ENCODE measurements around the gene ANKS1A. TPM values are rescaled to one million over a fixed set of nuclear protein-coding genes. Genes with fewer than 3 reads are reported as not detected.

ANKS1A gene
- total and polyA plus RNA-seq, 10 donors: 5.1 to 68.9 (median 45.6) TPM

DNA sequence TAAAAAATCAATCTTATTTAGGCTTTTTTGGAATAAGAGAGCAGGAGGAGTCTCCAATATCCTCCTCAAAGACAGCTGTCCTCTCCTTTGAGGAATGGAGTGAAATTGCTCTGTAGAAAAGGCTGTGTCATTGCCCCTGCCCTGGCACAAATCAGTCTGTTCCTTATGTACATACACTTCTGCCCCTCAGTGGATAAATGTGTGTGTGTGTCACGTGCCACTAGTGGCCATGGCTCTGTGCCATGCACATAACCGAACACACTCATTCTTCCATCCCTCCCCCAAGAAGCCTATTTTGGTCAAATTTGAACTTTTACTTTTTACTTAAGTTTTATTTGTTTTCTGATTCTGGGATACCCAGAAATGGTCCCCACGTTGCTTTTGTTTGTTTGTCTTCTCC, 49.2 kb downstream of the ANKS1A start:
- WGBS, 5 donors: 38 to 64% (median 46%) methylated on average over 3 of the region's 3 CpGs
- no peak for DNase-seq
- Histone ChIP-seq H3K4me3 (no peak overlapping the region), H3K4me1 (peaks cover 2 to 54% (median 18%) of the 10 kb centered on the region in 6 donors), H3K36me3 (no peaks in the 10 kb centered on the region), H3K27ac (peak overlapping the region in 3 of 8 donors; percentile 30 to 35 (median 32)), H3K27me3 (replicated peaks in 1 of 7) (no peaks in the 10 kb centered on the region), H3K9me3 (no peaks in the 10 kb centered on the region)
- intact Hi-C loops (cut with DNase I; ENCODE audit: low total_unique reads): no loop called here
- TF ChIP-seq POLR2A (IDR thresholded peaks at IDR 0.05) (no peak), POLR2AphosphoS5 (IDR thresholded peaks at IDR 0.05) (peak in 1 of 3 donors; percentile 16)

DNA sequence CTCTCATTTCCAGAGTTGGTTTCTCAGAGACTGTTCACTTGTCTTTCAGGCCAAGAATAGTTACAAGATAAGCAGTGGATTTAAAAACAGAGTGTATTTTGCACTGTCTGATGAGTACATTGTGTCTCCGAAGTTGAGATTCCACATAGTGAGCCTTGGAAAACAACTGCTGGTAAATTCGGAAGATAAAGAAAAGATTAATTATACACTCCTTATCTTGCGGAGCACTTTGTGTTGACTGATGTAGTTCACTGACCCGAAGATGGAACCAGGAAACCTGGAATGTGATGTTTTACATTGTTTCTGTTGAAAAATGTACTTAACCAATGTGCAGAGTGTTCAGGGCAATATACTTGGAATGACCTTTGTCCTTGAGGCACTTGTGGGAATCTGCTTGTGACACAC, 51.0 kb downstream of the ANKS1A start:
- intact Hi-C loops (cut with DNase I; ENCODE audit: low total_unique reads): no loop called here
- WGBS, 5 donors: 77 to 89% (median 81%) methylated on average over 4 of the region's 4 CpGs
- Histone ChIP-seq H3K4me3 (no peak overlapping the region), H3K27ac (peak overlapping the region in 1 of 8 donors; percentile 7), H3K4me1 (peaks cover 0 to 42% (median 6%) of the 10 kb centered on the region in 6 donors), H3K36me3 (peaks cover 0 to 2% (median 0%) of the 10 kb centered on the region in 6 donors), H3K9me3 (no peaks in the 10 kb centered on the region), H3K27me3 (replicated peaks in 1 of 7) (no peaks in the 10 kb centered on the region)
- DNase-seq: no peak
- TF ChIP-seq POLR2AphosphoS5 (IDR thresholded peaks at IDR 0.05) (no peak), POLR2A (IDR thresholded peaks at IDR 0.05) (no peak)
- TF ChIP-seq, protein P1, sequence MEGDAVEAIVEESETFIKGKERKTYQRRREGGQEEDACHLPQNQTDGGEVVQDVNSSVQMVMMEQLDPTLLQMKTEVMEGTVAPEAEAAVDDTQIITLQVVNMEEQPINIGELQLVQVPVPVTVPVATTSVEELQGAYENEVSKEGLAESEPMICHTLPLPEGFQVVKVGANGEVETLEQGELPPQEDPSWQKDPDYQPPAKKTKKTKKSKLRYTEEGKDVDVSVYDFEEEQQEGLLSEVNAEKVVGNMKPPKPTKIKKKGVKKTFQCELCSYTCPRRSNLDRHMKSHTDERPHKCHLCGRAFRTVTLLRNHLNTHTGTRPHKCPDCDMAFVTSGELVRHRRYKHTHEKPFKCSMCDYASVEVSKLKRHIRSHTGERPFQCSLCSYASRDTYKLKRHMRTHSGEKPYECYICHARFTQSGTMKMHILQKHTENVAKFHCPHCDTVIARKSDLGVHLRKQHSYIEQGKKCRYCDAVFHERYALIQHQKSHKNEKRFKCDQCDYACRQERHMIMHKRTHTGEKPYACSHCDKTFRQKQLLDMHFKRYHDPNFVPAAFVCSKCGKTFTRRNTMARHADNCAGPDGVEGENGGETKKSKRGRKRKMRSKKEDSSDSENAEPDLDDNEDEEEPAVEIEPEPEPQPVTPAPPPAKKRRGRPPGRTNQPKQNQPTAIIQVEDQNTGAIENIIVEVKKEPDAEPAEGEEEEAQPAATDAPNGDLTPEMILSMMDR (IDR thresholded peaks at IDR 0.05 in 8 of 11, conservative IDR thresholded peaks at IDR 0.05 in 3 of 11): no peak

DNA sequence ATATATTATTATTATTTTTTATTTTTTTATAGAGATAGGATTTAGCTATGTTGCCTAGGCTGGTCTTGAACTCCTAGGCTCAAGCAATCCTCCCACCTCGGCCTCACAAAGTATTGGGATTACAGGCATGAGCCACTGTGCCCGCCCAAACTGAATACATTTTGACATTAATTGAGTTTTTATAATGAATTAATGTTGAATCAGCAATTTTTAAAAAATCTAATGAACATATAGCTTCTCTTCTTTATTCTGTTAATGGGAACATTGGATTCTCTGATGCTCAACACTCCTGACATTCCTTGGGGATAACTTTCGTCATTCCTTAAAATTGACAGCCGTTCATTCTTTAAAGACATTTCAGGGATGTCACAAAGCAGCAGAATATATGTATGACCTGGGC, 52.4 kb downstream of the ANKS1A start:
- TF ChIP-seq, protein P1 (IDR thresholded peaks at IDR 0.05 in 8 of 11, conservative IDR thresholded peaks at IDR 0.05 in 3 of 11): no peak
- no peak for TF ChIP-seq POLR2A (IDR thresholded peaks at IDR 0.05)
- TF ChIP-seq POLR2AphosphoS5 (IDR thresholded peaks at IDR 0.05): no peak
- intact Hi-C loops (cut with DNase I; ENCODE audit: low total_unique reads): no loop called here
- H3K9me3 ChIP-seq: no peaks in the 10 kb centered on the region
- no peak for DNase-seq
- 94 to 99% (median 95%) methylated on average over 4 of the region's 4 CpGs for WGBS, 5 donors
- peaks cover 0 to 32% (median 2%) of the 10 kb centered on the region in 6 donors for H3K4me1 ChIP-seq
- H3K27me3 ChIP-seq (replicated peaks in 1 of 7): no peaks in the 10 kb centered on the region
- H3K36me3 ChIP-seq: peaks cover 0 to 6% (median 0%) of the 10 kb centered on the region in 6 donors
- H3K4me3 ChIP-seq: no peak overlapping the region
- no peak overlapping the region for H3K27ac ChIP-seq

DNA sequence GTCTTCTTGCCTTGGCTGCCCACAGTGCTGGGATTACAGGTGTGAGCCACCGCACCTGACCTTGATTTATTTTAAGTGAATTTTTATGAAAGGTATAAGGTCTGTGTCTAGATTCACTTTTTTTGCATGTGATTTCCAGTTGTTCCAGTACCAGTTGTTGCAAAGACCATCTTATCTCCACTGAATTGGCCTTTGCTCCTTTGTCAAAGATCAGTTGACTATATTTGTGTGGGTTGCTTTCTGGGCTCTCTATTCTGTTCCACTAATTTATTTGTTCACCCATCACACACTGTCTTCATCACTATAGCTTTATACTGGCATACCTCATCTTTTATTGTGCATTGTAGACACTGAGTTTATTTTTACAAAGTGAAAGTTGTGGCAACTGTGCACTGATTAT, 56.3 kb downstream of the ANKS1A start:
- H3K4me1 ChIP-seq: peaks cover 0 to 4% (median 0%) of the 10 kb centered on the region in 6 donors
- H3K36me3 ChIP-seq: peaks cover 0 to 6% (median 0%) of the 10 kb centered on the region in 6 donors
- WGBS, 5 donors: 85 to 100% (median 96%) methylated on average over 1 of the region's 1 CpG
- H3K27ac ChIP-seq: no peak overlapping the region
- H3K9me3 ChIP-seq: no peaks in the 10 kb centered on the region
- TF ChIP-seq POLR2AphosphoS5 (IDR thresholded peaks at IDR 0.05) (no peak), POLR2A (IDR thresholded peaks at IDR 0.05) (no peak)
- TF ChIP-seq, protein P1 (IDR thresholded peaks at IDR 0.05 in 8 of 11, conservative IDR thresholded peaks at IDR 0.05 in 3 of 11): no peak
- DNase-seq: no peak
- H3K4me3 ChIP-seq: no peak overlapping the region
- intact Hi-C loops (cut with DNase I; ENCODE audit: low total_unique reads): no loop called here
- no peaks in the 10 kb centered on the region for H3K27me3 ChIP-seq (replicated peaks in 1 of 7)
